ENCODE measurements around the gene OTUB1.
"Not testable (repeated sequence)": the region's sequence is repeated elsewhere in the genome, so short reads cannot be mapped to it uniquely, and the experiment has no call there.

OTUB1 gene

DNA sequence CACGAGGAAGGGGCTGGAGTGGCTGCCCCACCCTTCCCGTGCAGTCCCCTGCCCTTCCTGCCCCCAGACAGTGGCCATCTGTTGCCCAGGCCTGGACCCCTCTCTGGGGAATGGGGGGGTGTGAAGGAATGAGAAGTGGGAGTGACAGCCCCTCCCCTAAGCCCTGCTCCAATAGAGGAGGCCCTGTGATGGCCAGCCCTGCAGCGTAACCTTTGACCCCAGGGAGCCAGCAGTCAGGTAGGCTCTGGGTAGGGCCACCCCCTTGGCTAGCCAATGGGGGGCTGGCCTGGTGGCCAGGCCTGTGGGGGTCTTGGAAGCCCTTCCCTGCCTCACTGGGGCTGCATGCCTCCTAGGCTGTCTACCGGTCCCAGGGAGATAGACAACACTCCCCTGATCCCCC lies 56.1 kb downstream of the OTUB1 start:
- DNase-seq (ENCODE audit: low read depth, low spot score) = no peak

DNA sequence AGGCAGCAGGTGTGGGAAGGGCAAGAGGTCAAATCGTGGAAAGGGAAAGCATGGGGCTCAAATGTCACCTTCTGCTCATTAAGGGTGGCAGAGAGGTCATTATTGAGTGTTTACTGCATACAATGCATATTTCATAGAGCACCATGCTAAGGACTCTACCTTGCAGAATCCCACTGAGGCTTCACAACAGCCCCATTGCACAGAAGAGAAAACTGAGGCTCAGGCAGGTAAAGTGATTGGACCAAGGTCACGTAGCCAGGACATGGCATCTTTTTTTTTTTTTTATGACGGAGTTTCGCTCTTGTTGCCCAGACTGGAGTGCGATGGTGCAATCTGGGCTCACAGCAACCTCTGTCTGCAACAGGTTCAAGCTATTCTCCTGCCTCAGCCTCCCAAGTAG lies 57.3 kb downstream of the OTUB1 start:
- no peak for DNase-seq (ENCODE audit: low read depth, low spot score)

DNA sequence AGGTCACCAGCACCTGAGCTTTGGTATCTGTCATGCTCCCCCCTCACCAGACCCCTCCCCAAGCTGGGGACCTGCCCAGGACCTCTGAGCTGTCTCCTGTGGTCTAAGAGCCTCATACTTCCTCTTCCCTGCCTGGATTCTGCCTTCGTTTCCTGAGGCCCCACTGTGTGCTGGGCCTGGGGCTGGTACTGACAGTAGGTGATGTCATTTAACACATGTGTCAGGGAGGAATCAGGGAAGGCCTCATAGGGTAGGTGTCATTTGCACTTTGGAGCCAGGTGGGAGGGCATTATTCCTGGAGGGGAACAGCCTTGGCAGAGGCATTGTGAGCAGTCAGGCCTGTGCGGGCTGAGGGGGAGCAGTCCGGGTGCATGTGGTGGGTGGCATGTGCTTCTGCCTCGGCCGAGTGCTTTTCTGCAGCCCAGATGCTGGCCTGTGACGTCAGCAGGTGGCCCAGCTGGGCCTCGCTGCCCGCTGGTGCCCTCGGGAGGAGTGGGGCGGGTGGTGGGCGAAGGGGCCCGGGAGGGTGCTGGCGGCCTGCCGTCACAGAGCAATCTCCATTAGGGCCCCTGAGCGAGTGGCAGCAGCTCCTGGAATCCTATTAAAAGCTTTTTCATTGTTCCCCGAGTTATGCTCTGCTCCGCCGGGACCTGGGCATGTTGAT lies 58.6 kb downstream of the OTUB1 start:
- DNase-seq (ENCODE audit: low read depth, low spot score) = no peak

DNA sequence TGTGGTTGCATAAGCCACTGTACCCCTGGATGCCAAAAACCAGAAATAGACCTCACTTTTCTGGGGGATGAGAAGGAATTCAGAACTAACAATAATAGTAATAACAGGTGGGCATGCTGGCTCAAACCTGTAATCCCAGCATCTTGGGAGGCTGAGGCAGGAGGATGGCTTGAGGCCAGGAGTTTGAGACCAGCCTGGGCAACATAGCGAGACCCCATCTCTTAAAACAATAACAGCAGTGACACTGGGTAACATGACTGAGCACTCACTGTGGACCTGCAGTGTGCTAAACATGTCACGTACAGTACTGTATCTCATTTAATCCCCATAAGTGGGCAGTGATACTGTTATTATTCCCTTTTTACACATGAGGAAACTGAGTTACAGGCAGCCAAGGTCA lies 59.5 kb downstream of the OTUB1 start:
- no peak for DNase-seq (ENCODE audit: low read depth, low spot score)

DNA sequence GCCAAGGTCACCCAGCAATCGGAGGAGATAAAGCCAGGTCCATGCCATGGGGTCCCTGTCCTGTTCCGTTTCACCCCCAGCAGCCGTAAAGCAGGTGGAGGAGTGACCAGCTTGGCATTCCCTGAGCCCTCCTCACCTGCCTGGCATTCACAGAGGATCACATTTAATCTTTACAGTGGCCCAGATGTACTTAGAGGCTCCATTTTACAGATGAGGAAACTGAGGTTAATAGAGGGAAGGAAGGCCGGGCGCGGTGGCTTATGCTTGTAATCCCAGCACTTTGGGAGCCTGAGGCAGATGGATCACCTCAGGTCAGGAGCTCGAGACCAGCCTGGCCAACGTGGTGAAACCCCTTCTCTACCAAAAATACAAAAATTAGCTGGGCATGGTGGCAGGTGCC lies 61.1 kb downstream of the OTUB1 start:
- DNase-seq (ENCODE audit: low read depth, low spot score) = not testable (repeated sequence)

All from ELF-1 (cell line).